GM19438 (cell line): ENCODE results near the gene SNX11.

Source experiments
- ATAC-seq: cut with Tn5 transposase; IDR thresholded peaks from one replicate; pipeline ENCODE4 v1.9.1; 2021; ENCODE audit warnings: low read depth; ENCODE audit not compliant: unreplicated experiment

SNX11 gene

DNA sequence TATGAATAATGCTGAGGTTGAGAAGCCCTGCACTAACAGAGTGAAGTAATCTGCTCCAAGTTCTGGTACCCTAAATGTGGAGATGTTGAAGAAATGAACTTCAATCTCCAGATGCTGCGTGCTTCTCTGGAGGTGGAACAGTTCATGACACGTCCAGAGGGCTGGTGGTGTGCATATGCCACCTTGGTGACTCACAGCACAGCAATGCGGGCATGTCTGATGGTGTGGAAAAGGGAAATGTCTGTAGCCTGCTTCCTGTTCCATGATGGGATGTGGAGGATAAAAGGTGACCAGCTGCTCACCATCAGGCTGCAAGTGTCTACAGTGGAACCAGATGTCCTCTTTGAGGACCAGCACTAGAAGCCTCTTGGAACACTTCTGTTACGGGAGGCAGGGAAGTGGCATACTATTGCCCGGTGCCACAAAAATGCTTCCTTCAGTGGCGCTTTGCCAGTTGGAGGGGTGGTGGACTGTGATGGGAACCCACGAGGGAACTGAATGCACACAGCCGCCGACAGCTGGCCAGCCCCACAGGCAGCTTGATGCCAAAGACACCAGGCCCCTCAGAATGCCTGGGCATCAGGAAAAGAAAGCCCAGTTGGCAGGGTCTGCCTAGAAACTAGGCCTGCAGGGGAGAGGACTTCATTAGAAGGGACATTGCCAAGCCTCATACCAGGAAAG, 19.9 kb downstream of the SNX11 start:
- ATAC-seq = no peak

GRCh38 chr17:48128400-48128799, 20.8 kb downstream of the SNX11 start:
- ATAC-seq = no peak

DNA sequence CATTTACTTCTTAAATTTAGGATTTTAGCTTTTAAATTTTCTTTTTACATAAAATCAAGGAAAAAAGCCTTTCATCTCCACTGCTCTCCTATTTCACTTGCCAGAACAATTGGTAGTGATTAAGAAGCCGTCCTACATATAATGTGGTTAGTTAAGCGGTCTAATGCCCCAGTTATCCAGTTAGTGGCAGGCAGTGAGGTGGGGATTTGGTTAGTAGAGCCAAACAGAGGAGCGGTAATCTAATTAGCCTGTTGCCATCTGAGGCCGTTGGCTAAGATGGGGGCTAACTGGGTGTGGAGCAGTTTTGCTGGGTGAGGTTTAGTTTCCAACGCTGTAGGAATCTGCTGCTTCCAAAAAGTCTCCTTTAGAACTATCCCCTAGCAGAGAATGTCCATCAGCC, 22.4 kb downstream of the SNX11 start:
- no peak for ATAC-seq

DNA sequence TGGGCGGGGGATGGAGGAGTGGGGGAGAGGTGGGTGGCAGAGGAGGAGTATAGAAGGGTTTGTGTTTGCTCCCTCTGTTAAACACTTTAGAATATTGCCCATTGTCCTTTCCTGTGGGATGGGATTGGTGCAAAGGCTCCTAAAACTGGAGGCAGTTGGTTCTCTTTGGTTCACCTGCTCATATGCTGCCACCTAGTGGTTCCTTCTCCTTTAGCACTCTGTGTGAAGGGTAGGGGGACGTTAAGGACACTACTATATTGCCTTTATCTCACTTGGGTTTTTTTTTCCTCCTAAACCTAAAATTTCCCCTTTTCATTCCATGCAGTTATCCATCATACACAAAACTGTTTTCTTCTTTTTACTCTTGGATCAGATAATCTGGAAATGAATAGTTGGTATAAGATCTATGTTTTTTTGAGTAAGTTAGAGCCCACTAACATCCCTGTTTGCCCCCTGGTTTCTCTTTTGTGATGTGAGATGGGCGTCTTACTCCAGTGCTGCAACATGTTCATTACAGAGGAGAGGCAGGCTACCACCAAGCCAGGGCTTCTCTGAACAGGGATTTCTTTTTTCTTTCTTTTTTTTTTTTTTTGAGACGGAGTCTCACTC, 23.8 kb downstream of the SNX11 start:
- no peak for ATAC-seq

DNA sequence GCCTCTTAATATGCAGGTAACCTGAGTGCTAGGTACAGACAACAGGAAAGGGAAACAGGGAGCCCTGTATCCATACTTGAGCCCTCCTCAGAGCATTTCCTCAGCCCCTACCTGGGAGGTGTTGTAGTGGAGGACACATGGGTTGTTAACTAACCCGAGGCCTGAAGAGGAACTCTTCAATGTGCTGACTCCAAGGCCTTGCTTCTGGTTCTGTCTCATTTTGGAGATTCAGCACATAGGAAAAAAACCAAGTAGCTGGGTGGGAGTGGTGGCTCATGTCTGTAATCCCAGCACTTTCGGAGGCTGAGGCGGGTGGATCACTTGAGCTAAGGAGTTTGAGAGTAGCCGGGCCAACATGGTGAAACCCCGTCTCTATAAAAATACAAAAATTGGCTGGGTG, 24.8 kb downstream of the SNX11 start:
- ATAC-seq = no peak

GRCh38 chr17:48134912-48135480, 27.4 kb downstream of the SNX11 start:
- ATAC-seq = no peak

DNA sequence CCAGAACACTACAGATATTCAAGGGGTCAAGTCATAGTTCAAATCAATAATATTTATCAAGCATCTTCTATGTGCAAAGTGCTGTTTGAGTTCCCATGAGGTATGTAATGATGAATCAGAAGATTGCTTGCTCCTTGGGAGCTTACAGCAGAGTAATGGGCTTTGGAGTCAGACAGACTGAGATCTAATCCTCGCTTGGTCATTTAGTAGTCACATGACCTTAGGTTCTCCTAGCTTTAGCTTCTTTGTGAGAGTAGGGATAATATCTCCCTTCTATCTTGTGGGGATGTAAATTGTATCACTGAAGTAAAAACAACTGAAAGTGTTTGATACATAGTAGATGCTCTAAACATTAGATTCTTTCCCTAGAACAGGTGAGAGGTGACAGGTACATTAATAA, 30.1 kb downstream of the SNX11 start:
- ATAC-seq = no peak

DNA sequence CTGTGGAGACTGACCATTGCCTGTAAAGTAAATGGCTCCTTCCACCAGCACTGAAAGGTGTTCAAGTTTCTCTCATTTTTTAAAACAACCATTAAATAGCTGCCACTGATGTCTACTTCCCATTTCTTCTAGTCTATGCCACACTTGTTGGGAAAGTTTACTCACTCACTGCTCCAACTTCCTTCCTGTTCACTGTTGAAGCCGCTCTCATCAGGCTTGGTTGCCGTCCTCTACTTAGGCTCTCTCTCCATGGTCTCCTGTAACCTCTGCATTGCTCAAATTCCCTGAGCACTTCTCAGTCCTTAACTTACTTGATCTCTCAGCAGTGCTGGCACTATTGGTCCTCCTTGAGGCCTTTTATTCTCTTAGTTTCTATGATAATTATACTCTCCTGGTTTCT, 32.4 kb downstream of the SNX11 start:
- no peak for ATAC-seq

DNA sequence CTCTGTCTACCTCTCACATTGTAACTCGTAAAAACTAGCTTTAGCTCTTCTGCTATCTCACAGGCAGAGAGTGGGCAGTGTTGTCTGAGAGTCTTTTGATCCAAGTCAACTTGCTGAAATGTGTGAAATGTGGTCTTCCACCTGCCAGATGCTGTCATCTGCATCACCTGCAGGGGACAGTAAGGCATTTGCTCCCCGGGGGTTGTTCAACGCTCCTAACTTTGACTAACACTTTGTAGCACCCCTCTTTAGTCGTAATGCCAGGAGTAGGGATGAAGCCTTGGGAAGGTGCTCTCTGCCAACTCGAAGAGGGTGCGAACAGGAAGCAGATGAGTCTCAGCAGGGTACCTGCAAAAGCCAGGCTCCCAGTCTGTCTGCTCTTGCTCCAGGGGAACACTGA, 36.1 kb downstream of the SNX11 start:
- no peak for ATAC-seq

DNA sequence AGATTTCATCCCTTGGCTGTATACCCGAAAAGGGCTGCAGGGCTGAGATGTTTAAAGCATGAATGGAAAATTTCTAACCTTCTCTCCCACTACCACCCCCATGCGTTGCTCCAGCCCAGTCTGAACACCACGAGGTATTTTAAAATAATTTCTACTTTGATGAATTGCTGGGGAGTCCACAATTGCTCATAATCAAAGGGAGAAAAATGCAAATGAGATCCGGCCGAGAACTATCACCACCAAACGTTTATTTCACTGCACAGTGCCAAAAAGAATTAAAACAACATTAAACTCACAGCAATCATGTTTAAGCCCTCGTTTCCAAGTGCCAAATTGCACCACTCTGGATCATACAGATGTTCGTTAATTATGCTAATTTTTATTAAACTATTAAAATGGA, 36.7 kb downstream of the SNX11 start:
- ATAC-seq = no peak

DNA sequence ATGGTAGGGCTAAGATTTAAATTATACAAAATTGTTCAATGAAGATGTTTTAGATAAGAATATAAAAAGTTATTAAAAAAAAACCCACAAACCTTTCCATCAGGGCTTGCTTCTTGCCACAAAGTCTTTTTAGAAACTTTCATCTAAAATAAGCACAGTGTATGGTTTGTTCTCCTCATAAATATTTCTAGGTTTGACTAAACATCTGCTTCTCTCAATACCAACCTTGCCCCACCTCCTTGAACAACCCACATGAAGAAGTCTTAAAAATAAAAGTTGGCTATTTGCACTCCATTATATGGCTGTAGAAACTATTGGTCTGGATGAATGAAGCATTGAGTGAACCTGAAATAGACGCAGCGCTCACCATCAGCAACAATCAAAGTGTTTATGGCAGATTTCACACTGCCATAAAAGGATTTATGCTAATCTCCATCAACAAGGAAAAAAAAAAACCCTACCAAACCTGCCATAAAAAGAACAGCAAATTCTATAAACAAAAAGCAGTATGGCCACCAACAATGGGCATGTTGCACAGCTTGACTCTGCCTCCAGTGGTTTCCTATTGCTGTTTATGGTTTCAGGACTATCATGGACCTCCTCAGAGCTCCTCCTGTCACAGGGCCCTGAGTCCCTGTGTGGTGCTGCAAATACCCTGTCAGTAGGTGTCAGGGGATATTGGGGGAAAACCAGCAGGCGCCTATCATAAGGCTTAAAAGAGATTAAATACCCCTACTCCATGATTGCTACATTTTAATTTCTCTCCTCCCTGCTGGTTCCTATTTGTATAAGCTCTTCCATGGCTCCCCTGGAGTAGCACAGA, 37.6 kb downstream of the SNX11 start:
- ATAC-seq = no peak

GRCh38 chr17:48148029-48148770, 40.6 kb downstream of the SNX11 start:
- no peak for ATAC-seq

DNA sequence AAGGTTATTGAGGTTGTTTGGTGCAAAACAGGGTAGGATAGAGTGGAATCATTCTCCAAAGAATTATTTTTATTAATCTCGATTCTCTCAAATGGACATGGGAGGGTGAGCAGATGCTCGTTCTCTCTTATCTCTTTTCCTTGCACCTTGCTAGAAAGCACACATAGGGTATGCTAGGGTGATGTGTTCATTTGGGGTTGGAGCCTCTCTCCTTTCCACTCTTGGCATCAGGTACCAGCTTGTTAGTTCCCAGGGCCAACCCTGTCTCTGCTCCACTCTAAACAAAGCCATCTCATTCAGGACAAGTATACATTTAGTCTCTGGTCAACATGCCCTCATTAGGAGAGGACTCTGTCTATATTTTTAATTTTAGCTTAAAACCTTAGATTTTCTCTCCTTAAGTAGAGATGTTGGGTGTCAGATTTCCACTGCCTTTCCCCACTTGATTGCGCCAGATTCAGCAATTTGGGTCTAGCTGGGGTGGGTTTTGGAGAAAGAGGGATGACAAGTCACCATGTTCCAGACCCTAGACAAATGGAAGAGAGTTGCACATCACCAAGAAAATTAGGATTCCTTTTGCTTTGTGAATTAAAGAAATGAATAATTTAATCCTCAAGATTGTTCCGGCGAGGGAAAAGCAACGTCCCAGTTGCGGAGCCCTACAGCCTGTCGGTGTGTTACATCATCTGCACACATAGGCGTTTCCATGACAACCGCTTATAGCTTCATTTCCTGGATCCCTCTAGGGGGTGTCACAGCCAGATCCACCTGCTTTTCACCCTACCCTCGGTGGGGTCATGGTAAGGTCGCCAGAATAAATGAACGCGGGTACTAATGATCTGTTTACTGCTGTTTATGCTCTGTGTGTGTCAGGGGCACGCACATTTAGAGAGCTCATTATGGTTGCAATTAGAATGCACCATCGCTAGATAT, 41.6 kb downstream of the SNX11 start:
- ATAC-seq = no peak

DNA sequence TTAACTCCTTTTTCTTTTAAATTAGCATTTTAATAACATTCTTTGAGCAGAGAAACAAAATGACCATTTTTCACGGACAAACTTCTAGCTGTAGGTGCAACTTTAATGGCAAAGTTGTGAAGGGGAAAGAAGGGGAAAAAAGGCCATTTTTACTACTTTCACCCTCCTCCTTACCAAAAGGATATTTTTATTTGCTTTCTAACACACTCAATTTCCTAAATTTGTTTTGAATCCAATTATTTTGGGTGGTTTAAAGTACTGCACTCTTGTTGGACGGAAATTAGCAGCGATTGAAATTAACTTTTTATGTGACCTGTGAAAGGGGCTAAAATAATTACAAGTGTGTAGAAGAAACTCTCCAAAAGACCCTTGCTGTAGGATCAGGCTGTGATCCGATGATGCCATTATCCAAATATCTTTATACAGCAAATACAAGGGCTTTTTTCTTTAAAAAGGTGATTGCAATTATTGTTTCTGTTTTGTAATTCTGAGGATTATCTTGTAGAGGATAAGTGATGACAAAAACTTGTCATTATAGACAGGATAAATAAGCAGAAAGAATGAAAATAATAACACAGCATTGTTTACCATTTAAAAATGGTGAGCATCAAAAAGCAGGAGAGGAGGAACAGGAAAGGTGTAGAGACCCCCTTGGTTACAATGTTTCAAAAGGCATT, 42.4 kb downstream of the SNX11 start:
- ATAC-seq = no peak

GRCh38 chr17:48150597-48151001, 43.0 kb downstream of the SNX11 start:
- no peak for ATAC-seq

- ATAC-seq = no peak
These were observed 43.7 kb downstream of the SNX11 start for GRCh38 chr17:48151220-48151619.

DNA sequence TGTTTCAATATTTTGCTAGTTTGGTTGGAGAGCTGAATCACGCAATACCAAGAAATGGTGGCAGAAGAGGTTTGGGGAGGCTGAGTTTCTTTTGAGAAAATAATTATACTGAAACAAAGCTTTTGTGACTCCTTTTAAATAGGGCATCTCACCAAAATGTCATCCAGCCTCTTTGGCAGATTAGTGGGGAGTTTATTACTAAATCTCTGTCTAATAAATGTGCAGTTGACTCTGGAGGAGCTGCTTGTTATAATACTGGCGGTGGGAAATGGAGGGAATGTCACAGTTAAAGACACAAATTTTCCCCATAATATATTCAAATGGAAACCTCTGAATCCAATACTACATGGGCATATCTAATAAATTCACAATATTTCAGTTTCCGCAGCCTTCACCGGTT, 44.7 kb downstream of the SNX11 start:
- ATAC-seq = no peak

DNA sequence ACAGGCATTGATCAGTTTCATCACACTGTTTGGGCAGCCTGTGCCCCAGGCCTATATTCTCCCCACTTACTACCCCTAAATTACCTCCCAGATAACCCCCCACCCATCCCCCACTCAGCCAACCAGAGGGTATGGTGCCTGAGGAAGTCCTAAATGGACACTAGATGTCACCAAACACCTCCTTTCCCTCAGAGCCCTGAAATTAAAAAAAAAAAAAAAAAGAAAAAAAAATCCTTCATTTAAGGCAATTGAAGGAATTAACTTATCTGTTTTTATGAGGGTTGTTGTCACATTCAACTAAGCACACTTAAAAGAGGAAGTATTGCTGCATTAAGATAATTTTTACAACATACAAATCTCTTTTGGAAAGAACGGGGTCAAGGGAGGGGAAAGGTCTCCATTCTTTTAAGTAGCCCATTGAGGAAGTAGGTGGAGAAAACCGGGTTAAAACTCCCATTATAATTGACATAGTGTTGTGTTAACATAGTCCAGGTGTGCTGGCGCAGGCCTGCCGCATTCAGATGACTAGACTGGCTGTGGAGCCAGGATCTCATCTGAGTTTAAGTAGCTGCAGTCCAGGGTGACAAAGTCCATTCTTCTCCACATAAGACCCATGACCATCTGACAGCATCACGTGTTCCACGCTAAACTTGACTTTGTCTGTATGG, 46.3 kb downstream of the SNX11 start:
- ATAC-seq = no peak
